ENCODE data around the gene BAIAP2L1. TPM values are rescaled to one million over a fixed set of nuclear protein-coding genes. Genes with fewer than 3 reads are reported as not detected.

The BAIAP2L1 gene
- total and polyA plus RNA-seq, 9 of the 15 experiments (the other 6 are each of a cell fraction or from before 2014, with no cell fraction given) = 4.2 to 29.8 (median 15.5) TPM

GRCh38 chr7:98300595-98301372 lies 100.1 kb downstream of the BAIAP2L1 start:
- Histone ChIP-seq H3K4me3 (no peak overlapping the region), H3K4me2 (ENCODE audit: insufficient read depth, low read length) (no peak overlapping the region), H3K9me1 (ENCODE audit: control insufficient read depth, insufficient read depth, low read length) (no peaks in the 10 kb centered on the region), H3K36me3 (ENCODE audit: control insufficient read depth, insufficient read depth, low read length) (peaks cover 20% of the 10 kb centered on the region), H3K9ac (ENCODE audit: insufficient read depth in 1 of 2, low read depth in 2 of 2, low read length in 2 of 2) (peak overlapping the region in 1 of 2 experiments; percentile 55; a peak in 2 of 4 replicates), H2AFZ (ENCODE audit: low read depth, low read length) (no peak overlapping the region), H3K27ac (ENCODE audit: extremely low read depth, low read depth, low read length) (no peak overlapping the region), H3K9me3 (replicated peaks; ENCODE audit: control insufficient read depth, insufficient read depth, low read depth, low read length) (no peaks in the 10 kb centered on the region), H3K27me3 (ENCODE audit: control insufficient read depth in 2 of 2, insufficient read depth in 2 of 2, low read length in 2 of 2) (peaks cover 3 to 36% of the 10 kb centered on the region in 2 experiments; a peak in 3 of 5 replicates), H3K79me2 (ENCODE audit: control insufficient read depth, insufficient read depth, low read length) (no peaks in the 10 kb centered on the region), H3K4me1 (replicated peaks in 1 of 2; ENCODE audit: control insufficient read depth in 2 of 2, insufficient read depth in 2 of 2, low read length in 2 of 2) (peaks cover 0 to 27% of the 10 kb centered on the region in 2 experiments; a peak in 3 of 5 replicates), H4K20me1 (replicated peaks; ENCODE audit: control insufficient read depth, insufficient read depth, low read length) (peaks cover 3% of the 10 kb centered on the region)
- ChIA-PET CTCF (ENCODE audit: low intra/inter-chr PET ratio) (interaction anchor here (0.6 kb wide), 1 partner anchor 97 kb away, joined by 4 read pairs; no protein-coding TSS in a partner anchor), POLR2A (interaction anchor here (1.1 kb wide), 1 partner anchor 20 kb away, joined by 4 read pairs; no protein-coding TSS in a partner anchor)
- DNase-seq (ENCODE audit: extremely low read depth in 1 of 4, low spot score in 3 of 4) (peak in 3 of 4 experiments; percentile 50 to 68 (median 61)), FAIRE-seq (peak; percentile 70), ATAC-seq (peak; percentile 71)
- WGBS (ENCODE audit: insufficient coverage, low coverage, missing lambda C conversion rate) = 38% methylated on average over 26 of the region's 26 CpGs
- intact Hi-C loops (cut with micrococcal nuclease) (no loop called here), in situ Hi-C loops (cut with MboI) (loop anchor here (5.0 kb wide), 1 partner anchor 107 kb away; no protein-coding TSS in a partner anchor)
- no TSS peak for BruUV-seq (replicated peaks)
- TF ChIP-seq TAF1 (IDR thresholded peaks at IDR 0.05; ENCODE audit: control insufficient read depth, extremely low read depth, insufficient read depth, low read length, severe bottlenecking) (no peak), TSHZ1 (CRISPR knock-in tag; IDR thresholded peaks at IDR 0.05) (no peak), ZNF316 (IDR thresholded peaks at IDR 0.05) (no peak), HMBOX1 (IDR thresholded peaks at IDR 0.05) (no peak), HDAC1 (IDR thresholded peaks at IDR 0.05) (peak in 1 of 2 experiments; percentile 71; a peak in 2 of 4 replicates), CREM (IDR thresholded peaks at IDR 0.05; ENCODE audit: low read depth) (peak; percentile 53), TBL1XR1 (IDR thresholded peaks at IDR 0.05; ENCODE audit: low read length in 2 of 2) (no peak), BRD9 (IDR thresholded peaks at IDR 0.05; ENCODE audit: low read depth, partially characterized antibody) (no peak)
- TF ChIP-seq, protein P1, sequence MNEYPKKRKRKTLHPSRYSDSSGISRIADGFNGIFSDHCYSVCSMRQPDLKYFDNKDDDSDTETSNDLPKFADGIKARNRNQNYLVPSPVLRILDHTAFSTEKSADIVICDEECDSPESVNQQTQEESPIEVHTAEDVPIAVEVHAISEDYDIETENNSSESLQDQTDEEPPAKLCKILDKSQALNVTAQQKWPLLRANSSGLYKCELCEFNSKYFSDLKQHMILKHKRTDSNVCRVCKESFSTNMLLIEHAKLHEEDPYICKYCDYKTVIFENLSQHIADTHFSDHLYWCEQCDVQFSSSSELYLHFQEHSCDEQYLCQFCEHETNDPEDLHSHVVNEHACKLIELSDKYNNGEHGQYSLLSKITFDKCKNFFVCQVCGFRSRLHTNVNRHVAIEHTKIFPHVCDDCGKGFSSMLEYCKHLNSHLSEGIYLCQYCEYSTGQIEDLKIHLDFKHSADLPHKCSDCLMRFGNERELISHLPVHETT (CRISPR knock-in tag; conservative IDR thresholded peaks at IDR 0.05 in 1 of 2, IDR thresholded peaks at IDR 0.05 in 1 of 2) = no peak
- TF ChIP-seq, protein P2, sequence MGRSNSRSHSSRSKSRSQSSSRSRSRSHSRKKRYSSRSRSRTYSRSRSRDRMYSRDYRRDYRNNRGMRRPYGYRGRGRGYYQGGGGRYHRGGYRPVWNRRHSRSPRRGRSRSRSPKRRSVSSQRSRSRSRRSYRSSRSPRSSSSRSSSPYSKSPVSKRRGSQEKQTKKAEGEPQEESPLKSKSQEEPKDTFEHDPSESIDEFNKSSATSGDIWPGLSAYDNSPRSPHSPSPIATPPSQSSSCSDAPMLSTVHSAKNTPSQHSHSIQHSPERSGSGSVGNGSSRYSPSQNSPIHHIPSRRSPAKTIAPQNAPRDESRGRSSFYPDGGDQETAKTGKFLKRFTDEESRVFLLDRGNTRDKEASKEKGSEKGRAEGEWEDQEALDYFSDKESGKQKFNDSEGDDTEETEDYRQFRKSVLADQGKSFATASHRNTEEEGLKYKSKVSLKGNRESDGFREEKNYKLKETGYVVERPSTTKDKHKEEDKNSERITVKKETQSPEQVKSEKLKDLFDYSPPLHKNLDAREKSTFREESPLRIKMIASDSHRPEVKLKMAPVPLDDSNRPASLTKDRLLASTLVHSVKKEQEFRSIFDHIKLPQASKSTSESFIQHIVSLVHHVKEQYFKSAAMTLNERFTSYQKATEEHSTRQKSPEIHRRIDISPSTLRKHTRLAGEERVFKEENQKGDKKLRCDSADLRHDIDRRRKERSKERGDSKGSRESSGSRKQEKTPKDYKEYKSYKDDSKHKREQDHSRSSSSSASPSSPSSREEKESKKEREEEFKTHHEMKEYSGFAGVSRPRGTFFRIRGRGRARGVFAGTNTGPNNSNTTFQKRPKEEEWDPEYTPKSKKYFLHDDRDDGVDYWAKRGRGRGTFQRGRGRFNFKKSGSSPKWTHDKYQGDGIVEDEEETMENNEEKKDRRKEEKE (IDR thresholded peaks at IDR 0.05; ENCODE audit: borderline replicate concordance in 1 of 2, control insufficient read depth in 1 of 2, low read depth in 2 of 2, low read length in 1 of 2) = no peak
